ENCODE results near the gene SLC6A7. TPM values are rescaled to one million over a fixed set of nuclear protein-coding genes. Genes with fewer than 3 reads are reported as not detected.

The SLC6A7 gene
- total RNA-seq, 1 donor from 2014 or later, result not detected

DNA sequence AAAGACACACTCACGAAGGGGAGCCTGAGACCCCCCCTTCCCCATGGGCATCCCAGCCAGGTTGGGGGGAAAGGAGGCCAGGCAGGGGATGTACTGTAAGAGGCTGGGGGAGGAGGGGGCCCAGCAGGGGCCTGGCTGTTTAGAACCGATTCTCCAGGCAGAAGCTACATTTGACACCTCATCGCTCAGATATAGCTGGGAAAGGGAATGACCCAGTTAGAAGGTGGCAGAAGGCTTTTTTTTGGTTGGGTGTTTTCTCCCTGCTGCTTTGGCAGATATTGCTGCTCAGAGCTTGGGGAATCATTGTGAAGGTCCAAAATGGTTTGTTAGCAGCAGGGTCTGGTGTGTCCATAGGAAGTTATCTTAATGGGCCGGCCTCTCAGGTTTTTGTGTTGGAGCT, 17.3 kb upstream of the SLC6A7 start:
- Mint-ChIP-seq H3K4me3 (ENCODE audit: unreplicated experiment) (no peak overlapping the region), H3K27me3 (ENCODE audit: unreplicated experiment) (peaks cover 16% of the 10 kb centered on the region), H3K4me1 (ENCODE audit: low read depth, unreplicated experiment) (no peaks in the 10 kb centered on the region), H3K36me3 (ENCODE audit: unreplicated experiment) (no peaks in the 10 kb centered on the region), H3K27ac (ENCODE audit: unreplicated experiment) (no peak overlapping the region), H3K9me3 (ENCODE audit: unreplicated experiment) (peaks cover 6% of the 10 kb centered on the region)
- no peak for DNase-seq
- TF ChIP-seq, protein P1, sequence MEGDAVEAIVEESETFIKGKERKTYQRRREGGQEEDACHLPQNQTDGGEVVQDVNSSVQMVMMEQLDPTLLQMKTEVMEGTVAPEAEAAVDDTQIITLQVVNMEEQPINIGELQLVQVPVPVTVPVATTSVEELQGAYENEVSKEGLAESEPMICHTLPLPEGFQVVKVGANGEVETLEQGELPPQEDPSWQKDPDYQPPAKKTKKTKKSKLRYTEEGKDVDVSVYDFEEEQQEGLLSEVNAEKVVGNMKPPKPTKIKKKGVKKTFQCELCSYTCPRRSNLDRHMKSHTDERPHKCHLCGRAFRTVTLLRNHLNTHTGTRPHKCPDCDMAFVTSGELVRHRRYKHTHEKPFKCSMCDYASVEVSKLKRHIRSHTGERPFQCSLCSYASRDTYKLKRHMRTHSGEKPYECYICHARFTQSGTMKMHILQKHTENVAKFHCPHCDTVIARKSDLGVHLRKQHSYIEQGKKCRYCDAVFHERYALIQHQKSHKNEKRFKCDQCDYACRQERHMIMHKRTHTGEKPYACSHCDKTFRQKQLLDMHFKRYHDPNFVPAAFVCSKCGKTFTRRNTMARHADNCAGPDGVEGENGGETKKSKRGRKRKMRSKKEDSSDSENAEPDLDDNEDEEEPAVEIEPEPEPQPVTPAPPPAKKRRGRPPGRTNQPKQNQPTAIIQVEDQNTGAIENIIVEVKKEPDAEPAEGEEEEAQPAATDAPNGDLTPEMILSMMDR (IDR thresholded peaks at IDR 0.05; ENCODE audit: partially characterized antibody, unreplicated experiment), result no peak

DNA sequence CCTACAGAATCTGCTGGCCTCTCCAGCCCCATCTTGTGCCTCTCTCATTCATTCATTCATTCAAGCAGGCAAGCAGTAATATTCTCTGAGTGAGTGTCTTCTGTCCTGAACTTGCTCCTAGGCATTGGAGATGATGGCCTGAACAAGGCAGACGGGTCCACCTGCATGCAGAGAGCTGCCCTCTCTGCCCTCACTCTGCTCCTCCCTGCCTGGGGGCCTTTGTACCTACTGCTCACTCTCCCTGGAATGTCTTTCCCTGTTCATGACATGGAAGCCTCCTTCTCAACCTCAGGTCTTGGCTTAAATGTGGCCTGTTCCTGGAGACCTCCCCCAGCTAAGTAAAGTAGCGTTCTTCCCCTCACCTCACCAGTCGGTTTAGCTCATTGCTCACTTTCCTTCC, 16.7 kb upstream of the SLC6A7 start:
- peaks cover 12% of the 10 kb centered on the region for H3K27me3 Mint-ChIP-seq (ENCODE audit: unreplicated experiment)

DNA sequence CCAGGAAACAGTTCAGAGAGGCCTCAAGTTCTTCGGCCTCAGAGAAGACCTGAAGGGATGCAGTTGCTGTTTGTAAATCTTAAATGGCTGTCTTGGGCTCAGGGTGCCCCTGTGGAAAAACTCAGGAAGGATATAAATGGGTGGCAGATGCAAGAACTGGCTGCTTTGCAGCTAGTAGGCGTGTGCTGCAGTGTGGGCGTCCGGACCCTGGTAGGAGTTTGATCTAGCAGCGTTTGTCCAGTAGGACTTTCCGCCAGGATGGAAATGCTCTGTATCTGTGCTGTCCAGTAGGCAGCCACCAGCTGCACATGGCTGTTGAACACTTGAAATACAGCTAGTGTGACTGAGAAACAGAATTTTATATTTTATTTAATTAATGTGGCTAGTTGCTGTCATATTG, 15.6 kb upstream of the SLC6A7 start:
- DNase-seq, result no peak
- Mint-ChIP-seq H3K9me3 (ENCODE audit: unreplicated experiment) (peaks cover 4% of the 10 kb centered on the region), H3K4me1 (ENCODE audit: low read depth, unreplicated experiment) (no peaks in the 10 kb centered on the region), H3K36me3 (ENCODE audit: unreplicated experiment) (no peaks in the 10 kb centered on the region), H3K27me3 (ENCODE audit: unreplicated experiment) (peaks cover 4% of the 10 kb centered on the region), H3K27ac (ENCODE audit: unreplicated experiment) (no peak overlapping the region), H3K4me3 (ENCODE audit: unreplicated experiment) (no peak overlapping the region)
- TF ChIP-seq, protein P1 (IDR thresholded peaks at IDR 0.05; ENCODE audit: partially characterized antibody, unreplicated experiment), result no peak

More for the DNA sequence above, 16.7 kb upstream of the SLC6A7 start:
- no peak for DNase-seq
- peaks cover 6% of the 10 kb centered on the region for H3K9me3 Mint-ChIP-seq (ENCODE audit: unreplicated experiment)
- no peak overlapping the region for H3K4me3 Mint-ChIP-seq (ENCODE audit: unreplicated experiment)
- no peaks in the 10 kb centered on the region for H3K36me3 Mint-ChIP-seq (ENCODE audit: unreplicated experiment)
- H3K4me1 Mint-ChIP-seq (ENCODE audit: low read depth, unreplicated experiment), result no peaks in the 10 kb centered on the region
- TF ChIP-seq, protein P1 (IDR thresholded peaks at IDR 0.05; ENCODE audit: partially characterized antibody, unreplicated experiment), result no peak
- no peak overlapping the region for H3K27ac Mint-ChIP-seq (ENCODE audit: unreplicated experiment)

DNA sequence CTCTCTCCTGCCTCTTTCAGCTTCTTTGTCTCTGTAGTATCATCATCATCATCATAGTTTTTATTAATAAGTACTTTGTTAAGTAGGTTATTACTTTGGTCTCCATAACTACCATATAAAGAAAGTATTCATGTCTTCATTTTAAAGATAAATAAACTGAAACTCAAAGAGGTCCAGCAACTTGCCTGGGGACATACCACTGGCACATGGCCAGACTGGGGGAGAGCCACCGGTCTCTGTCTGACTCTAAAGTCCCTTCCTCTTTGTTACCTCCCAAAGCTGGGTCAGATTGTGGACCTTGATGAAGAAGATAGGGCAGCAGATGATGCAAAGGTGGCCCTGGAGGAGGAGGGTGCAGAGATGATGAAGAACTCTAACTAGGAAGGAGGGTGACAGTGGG, 14.8 kb upstream of the SLC6A7 start:
- TF ChIP-seq, protein P1 (IDR thresholded peaks at IDR 0.05; ENCODE audit: partially characterized antibody, unreplicated experiment), result no peak
- H3K4me3 Mint-ChIP-seq (ENCODE audit: unreplicated experiment), result no peak overlapping the region
- no peaks in the 10 kb centered on the region for H3K36me3 Mint-ChIP-seq (ENCODE audit: unreplicated experiment)
- no peak for DNase-seq
- no peak overlapping the region for H3K27ac Mint-ChIP-seq (ENCODE audit: unreplicated experiment)
- peaks cover 4% of the 10 kb centered on the region for H3K9me3 Mint-ChIP-seq (ENCODE audit: unreplicated experiment)
- H3K27me3 Mint-ChIP-seq (ENCODE audit: unreplicated experiment), result peaks cover 4% of the 10 kb centered on the region
- H3K4me1 Mint-ChIP-seq (ENCODE audit: low read depth, unreplicated experiment), result no peaks in the 10 kb centered on the region

DNA sequence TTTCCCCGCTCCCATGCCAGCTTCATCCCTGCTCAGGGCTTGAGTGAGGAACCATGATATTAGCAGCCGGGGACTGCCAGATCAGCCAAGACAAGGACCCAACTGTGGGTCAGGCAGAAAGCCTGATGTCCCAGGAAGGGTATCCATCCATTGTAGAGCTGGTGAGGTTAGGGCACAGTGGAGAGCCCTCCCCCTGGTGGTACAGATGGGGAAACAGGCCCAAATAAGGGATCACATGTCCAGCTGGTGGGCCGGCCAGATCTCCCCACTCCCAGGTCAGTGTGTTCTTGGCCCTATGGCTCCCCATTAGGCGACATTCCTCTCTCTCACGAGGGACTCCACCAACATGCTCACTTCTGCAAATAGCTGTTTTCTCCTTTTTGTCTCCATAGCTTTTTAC, 14.3 kb upstream of the SLC6A7 start:
- peaks cover 6% of the 10 kb centered on the region for H3K27me3 Mint-ChIP-seq (ENCODE audit: unreplicated experiment)

More for the DNA sequence above, 14.3 kb upstream of the SLC6A7 start:
- no peak overlapping the region for H3K27ac Mint-ChIP-seq (ENCODE audit: unreplicated experiment)
- no peak for DNase-seq
- H3K4me1 Mint-ChIP-seq (ENCODE audit: low read depth, unreplicated experiment), result no peaks in the 10 kb centered on the region
- TF ChIP-seq, protein P1 (IDR thresholded peaks at IDR 0.05; ENCODE audit: partially characterized antibody, unreplicated experiment), result peak; percentile 57
- no peak overlapping the region for H3K4me3 Mint-ChIP-seq (ENCODE audit: unreplicated experiment)
- H3K36me3 Mint-ChIP-seq (ENCODE audit: unreplicated experiment), result no peaks in the 10 kb centered on the region
- peaks cover 6% of the 10 kb centered on the region for H3K9me3 Mint-ChIP-seq (ENCODE audit: unreplicated experiment)
